D341Med (cell line): ENCODE data around the gene OR4A47.
"Not testable (repeated sequence)": the region's sequence is repeated elsewhere in the genome, so short reads cannot be mapped to it uniquely, and the experiment has no call there.

ENCODE experiments used
- DNase-seq: peaks from one replicate; pipeline ENCODE4 v3.0.0; 2012; ENCODE audit warnings: low spot score

The OR4A47 gene

GRCh38 chr11:48488493-48488892, at the start of gene OR4A47:
TSS of gene OR4A47 (plus strand) at chr11:48488793. CDS start at chr11:48488793, 0 bp downstream.
- not testable (repeated sequence) for DNase-seq

GRCh38 chr11:48455909-48456308, 32.7 kb upstream of the OR4A47 start:
- not testable (repeated sequence) for DNase-seq

- not testable (repeated sequence) for DNase-seq
Observed at GRCh38 chr11:48473966-48474365, 14.6 kb upstream of the OR4A47 start.

- not testable (repeated sequence) for DNase-seq
Observed at GRCh38 chr11:48474703-48475102, 13.9 kb upstream of the OR4A47 start.

- not testable (repeated sequence) for DNase-seq
Observed at GRCh38 chr11:48506169-48506568, 17.6 kb downstream of the OR4A47 start.

GRCh38 chr11:48538991-48539390, 50.4 kb downstream of the OR4A47 start:
- DNase-seq, result no peak
